ENCODE measurements around the gene CCDC73. TPM values are rescaled to one million over a fixed set of nuclear protein-coding genes. Genes with fewer than 3 reads are reported as not detected.

Gene CCDC73
- total and polyA plus RNA-seq, 2 of the 4 experiments (the other 2 are of a cell fraction) = not detected

GRCh38 chr11:32581556-32581955 is 212.9 kb downstream of the CCDC73 start:
- Histone ChIP-seq H4K91ac (ENCODE audit: insufficient read depth, low read depth, low read length) (no peak overlapping the region), H2BK15ac (ENCODE audit: low read depth, low read length) (no peak overlapping the region), H3K14ac (replicated peaks; ENCODE audit: low read depth, low read length) (no peak overlapping the region), H3K36me3 (ENCODE audit: control insufficient read depth, insufficient read depth, low read length) (no peaks in the 10 kb centered on the region), H3K18ac (ENCODE audit: low read depth, low read length) (no peak overlapping the region), H3K27me3 (ENCODE audit: control insufficient read depth, insufficient read depth, low read length) (no peaks in the 10 kb centered on the region), H2BK20ac (ENCODE audit: low read depth, low read length) (no peak overlapping the region), H3K4me2 (ENCODE audit: low read depth, low read length) (no peak overlapping the region), H3K9me1 (ENCODE audit: insufficient read depth, low read length) (0 out of 2 replicates have a peak, but pooled peaks cover 2% of the 10 kb centered on the region), H4K20me1 (ENCODE audit: insufficient read depth, low read length) (peaks cover 20% of the 10 kb centered on the region), H3K23ac (ENCODE audit: low read depth, low read length) (no peak overlapping the region), H4K8ac (ENCODE audit: low read depth in 2 of 2, low read length in 2 of 2) (no peak overlapping the region; a peak in 1 of 4 replicates), H3K9me3 (ENCODE audit: control insufficient read depth, insufficient read depth, low read length) (no peaks in the 10 kb centered on the region), H2AFZ (replicated peaks; ENCODE audit: low read length, poor library complexity) (no peak overlapping the region), H2BK120ac (ENCODE audit: low read depth, low read length) (no peak overlapping the region), H3K9ac (ENCODE audit: low read depth, low read length) (no peak overlapping the region), H2AK9ac (replicated peaks; ENCODE audit: low read depth, low read length, poor library complexity) (no peak overlapping the region), H2AK5ac (ENCODE audit: low read depth, low read length) (no peak overlapping the region), H3K56ac (ENCODE audit: extremely low read depth, insufficient read depth, low read length) (no peak overlapping the region), H2BK5ac (ENCODE audit: low read depth, low read length, poor library complexity, severe bottlenecking) (no peak overlapping the region), H3K27ac (ENCODE audit: insufficient read depth, low read length) (no peak overlapping the region), H3K79me1 (ENCODE audit: low read depth in 1 of 2, low read length in 2 of 2) (0 out of 4 replicates have a peak, but pooled peaks cover 0 to 8% of the 10 kb centered on the region in 2 experiments), H4K5ac (ENCODE audit: low read depth, low read length) (no peak overlapping the region), H3K4me3 (ENCODE audit: insufficient read depth, low read depth, low read length) (no peak overlapping the region), H3K4ac (ENCODE audit: low read depth, low read length) (no peak overlapping the region), H3K4me1 (ENCODE audit: control insufficient read depth, insufficient read depth, low read length) (no peaks in the 10 kb centered on the region)
- intact Hi-C loops (cut with micrococcal nuclease) = loop anchor here (10.0 kb wide), 1 partner anchor 257 kb away; no protein-coding TSS in a partner anchor
- ChIA-PET CTCF (no interaction called here), POLR2A (ENCODE audit: unreplicated experiment) (no interaction called here)
- dilution Hi-C loops (cut with HindIII; ENCODE audit: low sequenced_read_pairs, unreplicated experiment) = no loop called here
- no peak for TF ChIP-seq FOS (IDR thresholded peaks at IDR 0.05; ENCODE audit: low read depth, low read length)
- TF ChIP-seq SMC3 (IDR thresholded peaks at IDR 0.05; ENCODE audit: low read depth, low read length) = no peak
- TF ChIP-seq USF2 (IDR thresholded peaks at IDR 0.05; ENCODE audit: low read depth, low read length) = no peak
- no peak for TF ChIP-seq POLR2A (IDR thresholded peaks at IDR 0.05; ENCODE audit: low read depth, low read length)
- TF ChIP-seq NFE2L2 (IDR thresholded peaks at IDR 0.05; ENCODE audit: low read depth, low read length) = no peak
- TF ChIP-seq CTCF (conservative IDR thresholded peaks at IDR 0.05; ENCODE audit: low read depth, low read length) = no peak
- no peak for TF ChIP-seq CHD1 (IDR thresholded peaks at IDR 0.05; ENCODE audit: low read depth, low read length)
- no peak for TF ChIP-seq MAZ (IDR thresholded peaks at IDR 0.05; ENCODE audit: borderline replicate concordance, low read depth, low read length)
- no peak for TF ChIP-seq RFX5 (IDR thresholded peaks at IDR 0.05; ENCODE audit: low read depth, low read length)
- TF ChIP-seq ELK1 (IDR thresholded peaks at IDR 0.05; ENCODE audit: borderline replicate concordance, low read depth, low read length) = no peak
- TF ChIP-seq RAD21 (IDR thresholded peaks at IDR 0.05; ENCODE audit: low read length) = no peak
- TF ChIP-seq MXI1 (IDR thresholded peaks at IDR 0.05; ENCODE audit: borderline replicate concordance, low read depth, low read length) = no peak
- no peak for TF ChIP-seq CEBPB (IDR thresholded peaks at IDR 0.05; ENCODE audit: low read depth, low read length)
- TF ChIP-seq BHLHE40 (IDR thresholded peaks at IDR 0.05; ENCODE audit: low read depth, low read length) = no peak
- in situ Hi-C loops (cut with MboI; ENCODE audit: low sequenced_read_pairs) = loop anchor here (25.0 kb wide), 2 partner anchors 481 to 494 kb away; partner anchors contain the start of gene RCN1
- BruUV-seq (replicated peaks) = no TSS peak
- ATAC-seq (ENCODE audit: low read depth) (no peak), DNase-seq (no peak)
- 80% methylated on average over 1 of the region's 3 CpGs; no CpG with 5 or more reads in 1 of the 2 experiments for WGBS, 2 experiments (ENCODE audit: extremely low coverage in 2 of 2, insufficient read length in 1 of 2)
